IMR-90 (cell line): ENCODE results near the gene CROCC2. TPM values are rescaled to one million over a fixed set of nuclear protein-coding genes. Genes with fewer than 3 reads are reported as not detected.

ENCODE experiments used
- ATAC-seq: fragments of 200-7000 bp; cut with Tn5 transposase; 2 replicates; pipeline ENCODE4 v1.9.1; 2020; ENCODE audit warnings: low read depth, mild to moderate bottlenecking, moderate library complexity
- BruUV-seq: library from RNA; stranded (reverse); fragments of 400-500 nt; replicated peaks from 2 replicates; lab custom pipeline; 2021; lab: Mats Ljungman, UMichigan
- CTCF ChIA-PET: fragments of 300-600 bp; formaldehyde crosslinking; extraction: SDS; loops from one replicate; lab custom pipeline; 2021; ENCODE audit warnings: antibody characterized with exemption; lab: Yijun Ruan, JAX
- POLR2A ChIA-PET: fragments of 300-600 bp; sonication (Branson Sonifier 250); formaldehyde crosslinking; loops from one replicate; lab custom pipeline; 2022; ENCODE audit warnings: antibody characterized with exemption; ENCODE audit not compliant: unreplicated experiment; lab: Charles Lee
- DNase-seq: peaks from one replicate; pipeline ENCODE4 v3.0.0; 2013
- H2AFZ ChIP-seq: replicated peaks from 2 replicates; pipeline ENCODE3; 2013; ENCODE audit warnings: low read length, mild to moderate bottlenecking; ENCODE audit not compliant: poor library complexity
- H2AK5ac ChIP-seq: 2 replicates; pipeline ENCODE4 v1.6.1; 2013; ENCODE audit warnings: low read depth, low read length, inconsistent platforms
- H2AK9ac ChIP-seq: replicated peaks from 2 replicates; pipeline ENCODE3; 2013; ENCODE audit warnings: mild to moderate bottlenecking, low read depth, low read length, moderate library complexity; ENCODE audit not compliant: poor library complexity
- H2BK120ac ChIP-seq: 2 replicates; pipeline ENCODE4 v1.6.1; 2013; ENCODE audit warnings: low read depth, low read length, inconsistent platforms
- H2BK15ac ChIP-seq: 3 replicates; pipeline ENCODE4 v1.6.1; 2013; ENCODE audit warnings: low read depth, low read length, inconsistent platforms
- H2BK20ac ChIP-seq: 2 replicates; pipeline ENCODE4 v1.6.1; 2013; ENCODE audit warnings: low read depth, mild to moderate bottlenecking, inconsistent platforms, low read length, moderate library complexity
- H2BK5ac ChIP-seq: 2 replicates; pipeline ENCODE4 v1.6.1; 2013; ENCODE audit warnings: mild to moderate bottlenecking, low read depth, low read length, inconsistent platforms; ENCODE audit not compliant: poor library complexity, severe bottlenecking
- H3K14ac ChIP-seq: replicated peaks from 2 replicates; pipeline ENCODE4 v1.6.1; 2013; ENCODE audit warnings: low read depth, low read length, inconsistent platforms
- H3K18ac ChIP-seq: 2 replicates; pipeline ENCODE4 v1.6.1; 2013; ENCODE audit warnings: low read depth, low read length, control low read depth
- H3K23ac ChIP-seq: 2 replicates; pipeline ENCODE4 v1.6.1; 2013; ENCODE audit warnings: low read depth, low read length, inconsistent platforms
- H3K27ac ChIP-seq: 2 replicates; pipeline ENCODE4 v1.5.1; 2013; ENCODE audit warnings: mild to moderate bottlenecking, control low read depth, low read length; ENCODE audit not compliant: insufficient read depth
- H3K27me3 ChIP-seq: 2 replicates; pipeline ENCODE4 v1.6.1; 2013; ENCODE audit warnings: low read length; ENCODE audit not compliant: control insufficient read depth, insufficient read depth
- H3K36me3 ChIP-seq: 2 replicates; pipeline ENCODE4 v1.6.1; 2013; ENCODE audit warnings: low read length, mixed read lengths; ENCODE audit not compliant: control insufficient read depth, insufficient read depth
- H3K4ac ChIP-seq: 2 replicates; pipeline ENCODE4 v1.6.1; 2013; ENCODE audit warnings: low read depth, low read length, inconsistent platforms
- H3K4me1 ChIP-seq: 2 replicates; pipeline ENCODE4 v1.6.1; 2013; ENCODE audit warnings: low read length, mixed read lengths; ENCODE audit not compliant: control insufficient read depth, insufficient read depth
- H3K4me2 ChIP-seq: 2 replicates; pipeline ENCODE4 v1.6.1; 2013; ENCODE audit warnings: low read depth, mild to moderate bottlenecking, control low read depth, low read length, moderate library complexity
- H3K4me3 ChIP-seq: 2 replicates; pipeline ENCODE4 v1.5.1; 2013; ENCODE audit warnings: low read depth, mild to moderate bottlenecking, control low read depth, low read length, moderate library complexity; ENCODE audit not compliant: insufficient read depth
- H3K56ac ChIP-seq: 2 replicates; pipeline ENCODE4 v1.6.1; 2013; ENCODE audit warnings: low read length, inconsistent platforms; ENCODE audit not compliant: insufficient read depth; ENCODE audit errors: extremely low read depth
- H3K79me1 ChIP-seq, 2 experiments: 2 replicates each; pipeline ENCODE4 v1.6.1; 2013; ENCODE audit warnings: low read length in 2 of 2, inconsistent platforms in 1 of 2, low read depth in 1 of 2
- H3K9ac ChIP-seq: 2 replicates; pipeline ENCODE4 v1.6.1; 2013; ENCODE audit warnings: low read depth, low read length, control low read depth
- H3K9me1 ChIP-seq: 2 replicates; pipeline ENCODE4 v1.6.1; 2013; ENCODE audit warnings: low read length, inconsistent platforms; ENCODE audit not compliant: insufficient read depth
- H3K9me3 ChIP-seq: 2 replicates; pipeline ENCODE4 v1.6.1; 2013; ENCODE audit warnings: low read length; ENCODE audit not compliant: control insufficient read depth, insufficient read depth
- H4K20me1 ChIP-seq: 2 replicates; pipeline ENCODE4 v1.6.1; 2013; ENCODE audit warnings: low read length, inconsistent platforms; ENCODE audit not compliant: insufficient read depth
- H4K5ac ChIP-seq: 2 replicates; pipeline ENCODE4 v1.6.1; 2013; ENCODE audit warnings: mild to moderate bottlenecking, low read depth, low read length, control low read depth
- H4K8ac ChIP-seq, 2 experiments: 2 replicates each; pipeline ENCODE4 v1.6.1; 2013; ENCODE audit warnings: low read depth in 2 of 2, low read length in 2 of 2, control low read depth in 1 of 2, inconsistent platforms in 1 of 2
- H4K91ac ChIP-seq: 2 replicates; pipeline ENCODE4 v1.6.1; 2013; ENCODE audit warnings: low read depth, low read length, inconsistent platforms; ENCODE audit not compliant: insufficient read depth
- ELK1 ChIP-seq: fragments of 150-350 bp; IDR thresholded peaks from 2 replicates; pipeline ENCODE4 v1.6.1; 2016; ENCODE audit warnings: low read depth, mild to moderate bottlenecking, low read length, moderate library complexity, borderline replicate concordance
- MAFK ChIP-seq: IDR thresholded peaks from 2 replicates; pipeline ENCODE4 v1.6.1; 2012; ENCODE audit warnings: low read depth, low read length, improper control_type of control experiment
- NFE2L2 ChIP-seq: fragments of 150-350 bp; IDR thresholded peaks from 2 replicates; pipeline ENCODE4 v1.6.1; 2016; ENCODE audit warnings: low read depth, mild to moderate bottlenecking, low read length
- RCOR1 ChIP-seq: IDR thresholded peaks from 2 replicates; pipeline ENCODE4 v1.6.1; 2012; ENCODE audit warnings: mild to moderate bottlenecking, low read length, improper control_type of control experiment; ENCODE audit not compliant: insufficient replicate concordance
- SMC3 ChIP-seq: fragments of 150-350 bp; IDR thresholded peaks from 2 replicates; pipeline ENCODE4 v1.6.1; 2016; ENCODE audit warnings: low read depth, mild to moderate bottlenecking, antibody characterized with exemption, low read length, moderate library complexity
- USF2 ChIP-seq: fragments of 150-350 bp; IDR thresholded peaks from 2 replicates; pipeline ENCODE4 v1.6.1; 2017; ENCODE audit warnings: mild to moderate bottlenecking, antibody characterized with exemption, low read length, low read depth
- WGBS, 2 experiments: methylation state at CpG; one replicate each; pipeline versions ENCODE4 v1.1.5 to v1.1.7; 2013; ENCODE audit warnings: missing lambda C conversion rate in 2 of 2; ENCODE audit not compliant: insufficient read length in 1 of 2; ENCODE audit errors: extremely low coverage in 2 of 2; 5-methylcytosine and 5-hydroxymethylcytosine counted together
- dilution Hi-C: fragments of 300-500 bp; cut with HindIII; formaldehyde crosslinking; loops from one replicate; pipeline ENCODE4 v1.14.3; 2018; ENCODE audit warnings: low sequenced_read_pairs; ENCODE audit not compliant: unreplicated experiment
- in situ Hi-C: fragments of 300-500 bp; cut with MboI; formaldehyde crosslinking; loops from 3 replicates; pipeline ENCODE4 v1.14.3; 2019; ENCODE audit warnings: low sequenced_read_pairs, inconsistent platforms, mixed read lengths
- intact Hi-C: fragments of 100-400 bp; cut with micrococcal nuclease; formaldehyde crosslinking; loops from 2 replicates; pipeline ENCODE4 v1.10.0; 2022
- polyA plus RNA-seq, 3 experiments: library from polyadenylated mRNA; depleted of rRNA; stranded (reverse); fragments of >200 nt; gene quantifications; 2 replicates each; pipeline ENCODE4 v1.2.3, GENCODE V29; 2012; ENCODE audit warnings: low replicate concordance in 1 of 3
- total RNA-seq: library from RNA; depleted of rRNA; stranded (reverse); fragments of >200 nt; gene quantifications from 2 replicates; pipeline ENCODE4 v1.2.3, GENCODE V29; 2012

The CROCC2 gene
- total and polyA plus RNA-seq, 2 of the 4 experiments (the other 2 are of a cell fraction), result not detected

GRCh38 chr2:240911641-240912265, 5.6 kb downstream of the CROCC2 start:
- Histone ChIP-seq H4K8ac (no peak overlapping the region), H3K56ac (no peak overlapping the region), H3K18ac (no peak overlapping the region), H4K91ac (no peak overlapping the region), H3K27me3 (peaks cover 2% of the 10 kb centered on the region; the same call in 1 of the 2 replicates), H2AK5ac (0 out of 2 replicates have a peak overlapping the region, but pooled peaks have one; percentile 18), H3K9me1 (peaks cover under 1% of the 10 kb centered on the region; the same call in 1 of the 2 replicates), H3K79me1 (no peaks in the 10 kb centered on the region), H2BK5ac (no peak overlapping the region), H3K4me2 (no peak overlapping the region), H3K4ac (peak overlapping the region; percentile 84), H4K5ac (no peak overlapping the region), H3K9me3 (no peaks in the 10 kb centered on the region), H2BK20ac (peak overlapping the region; percentile 80), H2BK15ac (0 out of 3 replicates have a peak overlapping the region, but pooled peaks have one; percentile 25), H3K36me3 (no peaks in the 10 kb centered on the region), H2AFZ (no peak overlapping the region), H3K23ac (no peak overlapping the region), H3K9ac (no peak overlapping the region), H3K4me3 (no peak overlapping the region), H3K14ac (no peak overlapping the region), H3K4me1 (peaks cover 29% of the 10 kb centered on the region), H2BK120ac (peak overlapping the region; percentile 85), H3K27ac (no peak overlapping the region), H2AK9ac (no peak overlapping the region), H4K20me1 (no peaks in the 10 kb centered on the region)
- in situ Hi-C loops (no loop called here), dilution Hi-C loops (no loop called here), intact Hi-C loops (loop anchor here (5.0 kb wide), 4 partner anchors 151 to 306 kb away; partner anchors contain the start of gene PPP1R7)
- ChIA-PET CTCF (no interaction called here), POLR2A (no interaction called here)
- ATAC-seq, result no peak
- BruUV-seq, result no TSS peak
- 68% methylated on average over 7 of the region's 20 CpGs; no CpG with 5 or more reads in 1 of the 2 experiments for WGBS, 2 experiments
- TF ChIP-seq RCOR1, result no peak
- no peak for TF ChIP-seq USF2
- TF ChIP-seq ELK1, result no peak
- TF ChIP-seq SMC3, result no peak
- no peak for TF ChIP-seq MAFK
- TF ChIP-seq NFE2L2, result no peak
- DNase-seq, result peak; percentile 46
